Body of pancreas (tissue), 4 donors: ENCODE results near the gene TYW3.

Source experiments
- POLR2A ChIP-seq, 3 donors: fragments of 450-650 bp; IDR thresholded peaks; one replicate each; pipeline ENCODE4 v1.6.1; 2016; ENCODE audit warnings: antibody characterized with exemption in 3 of 3, mild to moderate bottlenecking in 2 of 3
- TF ChIP-seq, protein P1 (sequence below), 7 experiments: fragments of 450-650 bp in 4 of 7; fragments of 200-600 bp in 3 of 7; sonication (generic) in 3 of 7; IDR thresholded peaks; one replicate each; pipeline ENCODE4 v1.5.1; 2016 to 2019; ENCODE audit warnings: antibody characterized with exemption in 7 of 7

DNA sequence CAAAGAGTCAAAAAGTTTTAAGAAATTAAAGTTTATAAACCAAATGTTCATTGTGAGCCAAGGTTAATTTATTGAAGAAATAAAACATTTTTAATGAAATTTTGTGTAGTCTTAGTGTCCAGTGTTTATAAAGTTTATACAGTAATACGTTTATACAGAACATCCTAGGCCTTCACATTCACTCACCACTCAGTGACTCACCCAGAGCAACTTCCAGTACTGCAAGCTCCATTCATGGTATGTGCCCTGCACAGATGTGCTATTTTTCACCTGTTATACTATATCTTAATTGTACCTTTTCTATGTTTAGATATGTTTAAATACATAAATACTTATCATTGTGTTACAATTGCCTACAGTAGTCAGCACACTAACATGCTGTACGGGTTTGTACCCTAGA is 33.6 kb downstream of the TYW3 start:
- TF ChIP-seq, protein P1, sequence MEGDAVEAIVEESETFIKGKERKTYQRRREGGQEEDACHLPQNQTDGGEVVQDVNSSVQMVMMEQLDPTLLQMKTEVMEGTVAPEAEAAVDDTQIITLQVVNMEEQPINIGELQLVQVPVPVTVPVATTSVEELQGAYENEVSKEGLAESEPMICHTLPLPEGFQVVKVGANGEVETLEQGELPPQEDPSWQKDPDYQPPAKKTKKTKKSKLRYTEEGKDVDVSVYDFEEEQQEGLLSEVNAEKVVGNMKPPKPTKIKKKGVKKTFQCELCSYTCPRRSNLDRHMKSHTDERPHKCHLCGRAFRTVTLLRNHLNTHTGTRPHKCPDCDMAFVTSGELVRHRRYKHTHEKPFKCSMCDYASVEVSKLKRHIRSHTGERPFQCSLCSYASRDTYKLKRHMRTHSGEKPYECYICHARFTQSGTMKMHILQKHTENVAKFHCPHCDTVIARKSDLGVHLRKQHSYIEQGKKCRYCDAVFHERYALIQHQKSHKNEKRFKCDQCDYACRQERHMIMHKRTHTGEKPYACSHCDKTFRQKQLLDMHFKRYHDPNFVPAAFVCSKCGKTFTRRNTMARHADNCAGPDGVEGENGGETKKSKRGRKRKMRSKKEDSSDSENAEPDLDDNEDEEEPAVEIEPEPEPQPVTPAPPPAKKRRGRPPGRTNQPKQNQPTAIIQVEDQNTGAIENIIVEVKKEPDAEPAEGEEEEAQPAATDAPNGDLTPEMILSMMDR (IDR thresholded peaks at IDR 0.05), result no peak
- no peak for TF ChIP-seq POLR2A (IDR thresholded peaks at IDR 0.05)
